PC-9 (cell line): Measurements from ENCODE around the gene NPM1. TPM values are rescaled to one million over a fixed set of nuclear protein-coding genes. Genes with fewer than 3 reads are reported as not detected.

Experiments used
- BruUV-seq: library from RNA; stranded (reverse); fragments of 400-500 nt; replicated peaks from 2 replicates; lab custom pipeline; 2021; lab: Mats Ljungman, UMichigan
- CTCF ChIA-PET: fragments of 300-600 bp; sonication (Branson Sonifier 250); formaldehyde crosslinking; loops from one replicate; lab custom pipeline; 2022; ENCODE audit warnings: antibody characterized with exemption; lab: Charles Lee
- POLR2A ChIA-PET: fragments of 300-600 bp; sonication (Branson Sonifier 250); formaldehyde crosslinking; loops from one replicate; lab custom pipeline; 2022; ENCODE audit warnings: antibody characterized with exemption; ENCODE audit not compliant: unreplicated experiment; lab: Charles Lee
- DNase-seq, 2 experiments: peaks; one replicate each; pipeline versions ENCODE4 v3.0.0 to v3.0.0-alpha.2; 2015 to 2022; ENCODE audit warnings: mixed read lengths in 1 of 2
- H2AFZ ChIP-seq: fragments of 200-600 bp; sonication (generic); 2 replicates; pipeline ENCODE4 v1.8.1; 2017; ENCODE audit warnings: antibody characterized with exemption
- H3F3A ChIP-seq: fragments of 200-600 bp; sonication (generic); 2 replicates; pipeline ENCODE4 v1.8.1; 2017; ENCODE audit warnings: antibody characterized with exemption, mild to moderate bottlenecking, low read depth; ENCODE audit not compliant: insufficient read depth
- H3K27ac ChIP-seq: fragments of 200-600 bp; sonication (generic); 2 replicates; pipeline ENCODE4 v1.6.1; 2016; ENCODE audit warnings: mixed run types
- H3K27me3 ChIP-seq: fragments of 200-600 bp; sonication (generic); 2 replicates; pipeline ENCODE4 v1.6.1; 2016; ENCODE audit warnings: low read depth, mixed run types; ENCODE audit not compliant: insufficient read depth
- H3K36me3 ChIP-seq: fragments of 200-600 bp; sonication (generic); 2 replicates; pipeline ENCODE4 v1.6.1; 2016; ENCODE audit warnings: low read depth, mixed run types
- H3K4me1 ChIP-seq: fragments of 200-600 bp; sonication (generic); replicated peaks from 2 replicates; pipeline ENCODE4 v1.6.1; 2016; ENCODE audit warnings: mixed run types; ENCODE audit not compliant: insufficient read depth
- H3K4me2 ChIP-seq: fragments of 200-600 bp; sonication (generic); 2 replicates; pipeline ENCODE4 v1.6.1; 2017; ENCODE audit warnings: mixed run types
- H3K4me3 ChIP-seq: fragments of 200-600 bp; sonication (generic); 2 replicates; pipeline ENCODE4 v1.6.1; 2016; ENCODE audit warnings: mixed run types
- H3K79me2 ChIP-seq: fragments of 200-600 bp; sonication (generic); 2 replicates; pipeline ENCODE4 v1.6.1; 2017; ENCODE audit warnings: low read depth, mixed run types
- H3K9me2 ChIP-seq: fragments of 200-600 bp; sonication (generic); 2 replicates; pipeline ENCODE4 v1.8.1; 2017; ENCODE audit warnings: mild to moderate bottlenecking; ENCODE audit not compliant: insufficient read depth
- H3K9me3 ChIP-seq: fragments of 200-600 bp; sonication (generic); 2 replicates; pipeline ENCODE4 v1.8.1; 2016; ENCODE audit warnings: low read depth; ENCODE audit not compliant: insufficient read depth
- H4K20me1 ChIP-seq: fragments of 200-600 bp; sonication (generic); 2 replicates; pipeline ENCODE4 v1.8.1; 2017; ENCODE audit not compliant: insufficient read depth
- EZH2 ChIP-seq: fragments of 200-600 bp; sonication (generic); IDR thresholded peaks from 2 replicates; pipeline ENCODE4 v1.8.0; 2017; ENCODE audit warnings: antibody characterized with exemption, low read depth
- intact Hi-C: fragments of 100-400 bp; cut with micrococcal nuclease; formaldehyde crosslinking; loops from one replicate; pipeline ENCODE4 v1.10.0; 2022; ENCODE audit not compliant: unreplicated experiment
- total RNA-seq: library from RNA; stranded (reverse); gene quantifications from 2 replicates; pipeline ENCODE4 v1.2.3, GENCODE V29; 2021
- TF ChIP-seq, protein P1 (sequence below): fragments of 200-600 bp; sonication (generic); conservative IDR thresholded peaks from 2 replicates; pipeline ENCODE4 v1.6.1; 2017; ENCODE audit warnings: mixed run types, antibody characterized with exemption, mild to moderate bottlenecking, moderate library complexity

Gene NPM1
- total RNA-seq, 1 experiment from 2014 or later = 2,285 TPM

DNA sequence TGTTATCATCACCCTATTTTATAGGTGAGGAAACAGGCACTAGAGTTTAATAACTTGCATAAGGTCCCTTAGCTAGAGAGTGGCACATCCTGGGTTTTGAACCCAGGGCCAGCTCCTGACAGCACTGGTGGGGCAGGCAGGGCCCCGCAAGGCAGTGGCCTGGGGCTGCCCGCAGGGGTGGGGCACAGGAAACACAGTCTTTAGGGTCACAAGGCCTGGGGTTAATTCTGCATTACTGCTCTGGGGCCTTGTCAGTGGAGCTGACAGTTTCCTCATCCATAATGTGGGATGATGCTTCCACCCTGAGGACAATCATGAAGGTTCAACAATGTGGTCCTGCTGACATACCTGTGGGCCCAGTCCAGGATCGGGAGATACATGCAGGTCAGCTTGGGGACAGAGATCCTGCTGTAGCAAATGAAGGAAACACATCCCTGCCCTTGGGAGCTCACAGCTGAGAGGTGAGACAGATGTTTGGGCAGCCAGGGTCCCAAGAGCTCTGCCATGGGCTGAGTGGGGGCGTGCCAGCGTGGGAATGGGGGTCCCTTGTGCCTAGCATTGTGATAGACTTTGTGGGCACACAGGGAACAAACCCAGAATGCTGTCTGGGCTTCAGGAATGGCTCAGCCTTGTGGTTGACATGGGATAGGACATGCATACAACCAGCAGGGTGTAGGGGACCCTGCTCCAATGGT, 46.5 kb downstream of the NPM1 start:
- Histone ChIP-seq H3K36me3 (no peaks in the 10 kb centered on the region), H3K9me3 (no peaks in the 10 kb centered on the region), H2AFZ (no peak overlapping the region), H3K9me2 (no peaks in the 10 kb centered on the region), H3K79me2 (no peaks in the 10 kb centered on the region), H3F3A (no peaks in the 10 kb centered on the region), H4K20me1 (no peaks in the 10 kb centered on the region), H3K27me3 (no peaks in the 10 kb centered on the region), H3K27ac (no peak overlapping the region), H3K4me3 (no peak overlapping the region), H3K4me1 (no peaks in the 10 kb centered on the region), H3K4me2 (no peak overlapping the region)
- POLR2A ChIA-PET = no interaction called here
- intact Hi-C loops = no loop called here
- TF ChIP-seq, protein P1, sequence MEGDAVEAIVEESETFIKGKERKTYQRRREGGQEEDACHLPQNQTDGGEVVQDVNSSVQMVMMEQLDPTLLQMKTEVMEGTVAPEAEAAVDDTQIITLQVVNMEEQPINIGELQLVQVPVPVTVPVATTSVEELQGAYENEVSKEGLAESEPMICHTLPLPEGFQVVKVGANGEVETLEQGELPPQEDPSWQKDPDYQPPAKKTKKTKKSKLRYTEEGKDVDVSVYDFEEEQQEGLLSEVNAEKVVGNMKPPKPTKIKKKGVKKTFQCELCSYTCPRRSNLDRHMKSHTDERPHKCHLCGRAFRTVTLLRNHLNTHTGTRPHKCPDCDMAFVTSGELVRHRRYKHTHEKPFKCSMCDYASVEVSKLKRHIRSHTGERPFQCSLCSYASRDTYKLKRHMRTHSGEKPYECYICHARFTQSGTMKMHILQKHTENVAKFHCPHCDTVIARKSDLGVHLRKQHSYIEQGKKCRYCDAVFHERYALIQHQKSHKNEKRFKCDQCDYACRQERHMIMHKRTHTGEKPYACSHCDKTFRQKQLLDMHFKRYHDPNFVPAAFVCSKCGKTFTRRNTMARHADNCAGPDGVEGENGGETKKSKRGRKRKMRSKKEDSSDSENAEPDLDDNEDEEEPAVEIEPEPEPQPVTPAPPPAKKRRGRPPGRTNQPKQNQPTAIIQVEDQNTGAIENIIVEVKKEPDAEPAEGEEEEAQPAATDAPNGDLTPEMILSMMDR = no peak
- no peak for TF ChIP-seq EZH2
- no peak for DNase-seq
- BruUV-seq = no TSS peak
- CTCF ChIA-PET = interaction anchor here (0.6 kb wide), 1 partner anchor 202 kb away, joined by 4 read pairs; no protein-coding TSS in a partner anchor

DNA sequence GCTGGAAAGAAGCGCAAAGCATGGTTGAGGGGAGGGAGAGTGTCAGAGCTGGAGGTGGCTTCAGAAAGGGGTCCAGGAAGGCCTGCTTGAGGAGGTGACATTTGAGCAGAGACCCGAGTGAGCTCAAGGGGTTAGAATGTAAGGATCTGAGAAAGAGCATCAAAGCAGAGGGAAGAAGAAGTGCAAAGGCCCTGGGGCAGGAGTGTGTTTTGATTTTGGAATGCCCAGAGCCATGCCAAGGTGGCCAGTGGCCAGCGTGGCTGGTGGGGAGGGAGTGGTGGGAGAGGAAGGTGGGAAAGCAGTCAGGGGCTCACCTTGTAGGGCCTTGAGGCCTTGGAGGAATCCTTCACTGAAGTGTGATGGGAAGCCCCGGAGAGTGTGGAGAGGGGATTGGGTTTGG, 47.2 kb downstream of the NPM1 start:
- CTCF ChIA-PET = no interaction called here
- intact Hi-C loops = no loop called here

DNA sequence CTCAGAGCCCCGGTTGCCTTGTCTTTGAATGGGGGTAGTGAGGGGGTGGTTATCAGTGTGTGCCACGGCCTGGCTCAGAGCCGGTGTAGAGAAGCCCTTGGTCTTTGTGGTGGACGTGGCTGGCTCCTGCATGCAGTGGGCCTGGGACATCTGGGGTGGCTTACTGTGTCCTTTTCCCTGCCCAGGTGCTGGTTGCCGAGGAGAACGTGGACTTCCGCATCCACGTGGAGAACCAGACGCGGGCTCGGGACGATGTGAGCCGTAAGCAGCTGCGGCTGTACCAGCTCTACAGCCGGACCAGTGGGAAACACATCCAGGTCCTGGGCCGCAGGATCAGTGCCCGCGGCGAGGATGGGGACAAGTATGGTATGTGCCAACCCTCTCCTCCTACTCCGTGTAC, 48.3 kb downstream of the NPM1 start:
- ChIA-PET POLR2A (no interaction called here), CTCF (no interaction called here)
- Histone ChIP-seq H3K9me2 (no peaks in the 10 kb centered on the region), H3K4me2 (no peak overlapping the region), H3K9me3 (no peaks in the 10 kb centered on the region), H4K20me1 (no peaks in the 10 kb centered on the region), H3K36me3 (no peaks in the 10 kb centered on the region), H3F3A (no peaks in the 10 kb centered on the region), H3K27ac (no peak overlapping the region), H3K4me1 (no peaks in the 10 kb centered on the region), H3K27me3 (no peaks in the 10 kb centered on the region), H3K4me3 (no peak overlapping the region), H2AFZ (no peak overlapping the region), H3K79me2 (no peaks in the 10 kb centered on the region)
- intact Hi-C loops = no loop called here
- TF ChIP-seq EZH2 = no peak
- TF ChIP-seq, protein P1 = no peak
- BruUV-seq = no TSS peak
- no peak for DNase-seq

More for the DNA sequence above, 47.2 kb downstream of the NPM1 start:
- H3K4me1 ChIP-seq = no peaks in the 10 kb centered on the region
- TF ChIP-seq, protein P1 = no peak
- TF ChIP-seq EZH2 = no peak
- H2AFZ ChIP-seq = no peak overlapping the region
- no peaks in the 10 kb centered on the region for H3F3A ChIP-seq
- POLR2A ChIA-PET = no interaction called here
- H4K20me1 ChIP-seq = no peaks in the 10 kb centered on the region
- H3K4me2 ChIP-seq = no peak overlapping the region
- no peak for DNase-seq
- no peak overlapping the region for H3K4me3 ChIP-seq
- no peaks in the 10 kb centered on the region for H3K27me3 ChIP-seq
- no peaks in the 10 kb centered on the region for H3K9me3 ChIP-seq
- H3K36me3 ChIP-seq = no peaks in the 10 kb centered on the region
- H3K27ac ChIP-seq = no peak overlapping the region
- H3K9me2 ChIP-seq = no peaks in the 10 kb centered on the region
- H3K79me2 ChIP-seq = no peaks in the 10 kb centered on the region
- no TSS peak for BruUV-seq
